HG02943 (cell line): ENCODE results near the gene SLC12A8.

ENCODE experiments used
- ATAC-seq: cut with Tn5 transposase; IDR thresholded peaks from one replicate; pipeline ENCODE4 v1.9.1; 2021; ENCODE audit warnings: mild to moderate bottlenecking, low read depth, moderate library complexity; ENCODE audit not compliant: unreplicated experiment

Gene SLC12A8

DNA sequence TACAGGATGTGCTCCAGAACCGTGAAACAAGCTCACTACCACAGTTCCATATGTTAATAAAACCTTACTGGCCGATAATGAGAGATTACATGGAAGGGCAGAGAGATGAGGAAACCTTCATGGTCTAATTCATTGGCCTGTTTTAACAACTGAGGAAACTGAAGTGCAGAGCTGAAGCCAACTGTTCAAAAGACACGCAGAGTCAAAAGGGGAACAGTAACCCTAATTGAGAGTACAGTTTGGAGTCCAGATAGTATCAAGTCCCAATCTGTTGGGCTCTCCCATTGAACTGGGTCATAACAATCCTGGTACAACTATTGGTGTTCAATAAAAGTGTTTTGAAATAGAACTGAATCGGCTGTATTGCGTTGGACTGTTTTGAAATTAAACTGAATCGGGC is 69.6 kb downstream of the SLC12A8 start:
- ATAC-seq = no peak

DNA sequence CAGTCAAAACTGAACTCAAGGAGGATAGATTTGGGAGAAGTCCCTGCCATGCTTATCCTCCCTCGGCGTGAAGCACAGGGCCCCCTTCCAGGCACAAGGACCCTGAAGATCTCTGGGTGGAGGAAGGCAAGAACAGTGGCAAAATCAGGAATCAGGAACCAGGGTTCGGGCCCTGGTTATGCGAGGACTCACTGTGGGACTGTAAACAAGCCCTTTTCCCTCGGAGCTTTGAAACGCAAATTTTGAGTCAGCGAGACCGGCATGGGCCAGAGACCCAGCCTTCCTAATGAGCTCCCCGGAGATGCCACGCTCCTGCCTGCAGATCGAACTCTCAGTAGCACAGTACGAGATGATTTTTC is 70.1 kb downstream of the SLC12A8 start:
- no peak for ATAC-seq

DNA sequence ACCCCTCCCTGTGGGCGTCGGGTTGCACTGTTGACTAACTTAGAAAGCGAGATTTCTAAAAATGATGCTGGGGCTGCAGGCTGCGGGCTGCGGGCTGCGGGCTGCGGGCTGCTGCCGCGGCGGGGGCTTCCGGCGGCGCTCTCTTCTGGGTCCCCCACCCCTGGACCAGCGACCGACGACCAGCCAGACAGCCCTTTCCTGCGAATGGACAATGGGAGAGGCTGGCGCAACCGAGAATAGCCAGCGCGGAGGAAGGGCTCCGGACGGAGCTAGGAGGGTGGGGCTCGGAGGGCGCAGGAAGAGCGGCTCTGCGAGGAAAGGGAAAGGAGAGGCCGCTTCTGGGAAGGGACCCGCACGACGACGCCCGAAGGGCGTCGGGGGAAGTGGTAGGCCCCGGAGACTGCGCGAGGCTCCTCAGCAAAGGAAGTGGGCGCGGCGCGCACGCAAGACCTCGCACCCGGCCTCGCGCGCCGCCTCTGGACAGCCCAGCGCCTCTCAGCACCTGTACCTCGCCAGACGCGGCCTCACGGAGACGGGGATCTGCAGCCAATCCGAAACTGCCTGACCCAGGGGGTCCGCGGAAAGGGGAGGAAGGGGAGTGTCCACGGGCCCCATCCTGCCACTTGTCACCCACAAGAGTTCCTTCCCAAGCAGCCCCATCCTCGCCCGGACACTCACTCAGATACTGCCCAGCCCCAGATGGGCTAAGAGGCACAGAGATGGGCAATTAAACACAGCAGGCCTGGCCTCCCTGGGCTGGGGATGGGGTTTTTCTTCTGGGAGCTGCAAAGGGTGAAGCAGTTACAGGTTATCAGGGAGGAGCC is 70.7 kb downstream of the SLC12A8 start:
- ATAC-seq = peak; percentile 62

DNA sequence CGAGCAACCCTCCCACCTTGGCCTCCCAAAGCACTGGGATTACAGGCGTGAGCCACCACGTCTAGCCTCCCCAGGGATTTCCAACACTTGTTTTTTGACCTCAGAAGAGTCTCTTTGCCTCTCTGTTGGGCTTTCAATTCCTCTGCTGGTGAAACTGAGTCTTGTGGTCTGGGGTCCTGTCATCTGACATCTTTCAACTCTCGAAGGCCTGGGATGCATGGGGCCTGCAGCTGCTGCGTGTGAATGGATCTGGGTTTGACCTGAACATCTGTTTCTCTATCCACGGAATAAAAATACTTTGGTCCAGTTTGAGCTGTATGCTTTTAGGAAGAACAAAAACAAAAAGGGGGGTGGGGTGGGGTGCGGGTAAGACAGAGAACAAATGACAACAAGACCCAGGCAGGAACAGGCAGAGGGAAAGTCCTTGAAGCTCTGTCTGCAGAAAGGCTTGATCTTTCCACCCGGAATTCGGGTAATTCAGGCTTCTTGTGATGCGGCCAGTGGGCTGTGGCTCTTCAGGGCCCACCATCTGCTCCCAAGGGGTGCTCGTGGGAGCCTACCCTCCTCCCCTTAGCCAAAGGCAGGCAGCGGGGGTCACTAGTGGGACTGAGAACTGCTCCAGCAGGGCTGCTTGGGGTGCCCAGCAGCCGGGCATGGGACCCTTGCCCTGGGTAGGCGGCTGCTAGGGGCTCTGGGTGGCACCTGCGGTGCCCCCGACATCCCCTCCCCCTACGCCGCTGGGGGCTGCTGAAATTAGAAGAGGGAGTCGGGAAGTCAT is 71.5 kb downstream of the SLC12A8 start:
- peak; percentile 11 for ATAC-seq

DNA sequence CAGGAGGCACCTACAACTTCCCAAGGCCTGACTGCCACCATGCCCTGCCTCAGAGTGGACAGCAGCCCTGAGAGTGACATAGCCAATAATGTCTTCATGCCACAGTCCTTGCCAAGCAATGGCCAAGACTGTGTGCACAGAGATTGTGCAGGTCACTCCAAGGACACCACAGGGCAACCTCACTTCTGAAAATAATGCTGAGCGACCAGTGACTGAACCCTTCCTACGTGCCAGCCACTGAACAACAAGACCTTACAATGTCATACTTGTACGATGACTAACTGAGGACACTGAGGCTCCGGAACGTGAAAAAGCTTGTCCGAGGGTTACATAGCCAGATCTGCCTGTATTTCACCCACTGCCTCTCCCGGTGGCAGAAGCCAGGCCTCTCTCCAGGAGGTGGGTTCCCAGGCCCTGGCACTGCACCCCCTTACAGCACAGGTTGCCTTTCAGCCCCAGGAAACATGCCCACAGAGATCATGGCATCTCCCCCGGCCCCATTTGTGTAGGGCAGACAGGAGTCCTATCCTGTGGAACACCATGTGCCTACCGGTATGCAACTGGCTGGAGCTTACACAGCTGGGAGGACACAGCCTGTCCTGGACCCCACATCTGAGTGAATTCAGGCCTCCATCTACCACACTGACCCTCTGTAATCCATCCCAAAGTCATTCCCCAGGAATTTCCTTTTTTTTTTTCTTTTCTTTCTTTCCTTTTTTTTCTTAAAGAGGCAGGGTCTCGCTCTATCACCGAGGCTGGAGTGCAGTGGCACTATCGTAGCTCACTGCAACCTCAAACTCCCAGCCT is 72.3 kb downstream of the SLC12A8 start:
- no peak for ATAC-seq

DNA sequence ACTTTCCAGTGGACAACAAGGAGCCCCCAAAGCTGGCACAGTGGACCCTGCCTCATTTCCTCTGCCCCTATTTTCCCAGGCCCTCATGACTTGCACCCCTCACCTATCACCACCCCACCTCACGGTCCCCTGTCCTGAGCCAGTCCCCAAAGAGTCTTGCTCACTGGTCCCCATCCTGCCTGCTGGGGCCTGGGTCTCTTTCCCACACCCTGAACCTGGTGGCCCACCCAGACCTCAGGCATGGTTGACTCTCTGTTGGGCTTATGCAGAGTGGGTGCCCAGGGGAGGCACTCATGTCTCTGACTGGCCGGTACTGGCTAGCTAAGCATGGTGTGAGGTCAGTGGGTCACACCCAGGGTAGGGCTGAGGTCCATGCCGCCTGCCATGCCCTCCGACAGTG is 73.2 kb downstream of the SLC12A8 start:
- no peak for ATAC-seq

DNA sequence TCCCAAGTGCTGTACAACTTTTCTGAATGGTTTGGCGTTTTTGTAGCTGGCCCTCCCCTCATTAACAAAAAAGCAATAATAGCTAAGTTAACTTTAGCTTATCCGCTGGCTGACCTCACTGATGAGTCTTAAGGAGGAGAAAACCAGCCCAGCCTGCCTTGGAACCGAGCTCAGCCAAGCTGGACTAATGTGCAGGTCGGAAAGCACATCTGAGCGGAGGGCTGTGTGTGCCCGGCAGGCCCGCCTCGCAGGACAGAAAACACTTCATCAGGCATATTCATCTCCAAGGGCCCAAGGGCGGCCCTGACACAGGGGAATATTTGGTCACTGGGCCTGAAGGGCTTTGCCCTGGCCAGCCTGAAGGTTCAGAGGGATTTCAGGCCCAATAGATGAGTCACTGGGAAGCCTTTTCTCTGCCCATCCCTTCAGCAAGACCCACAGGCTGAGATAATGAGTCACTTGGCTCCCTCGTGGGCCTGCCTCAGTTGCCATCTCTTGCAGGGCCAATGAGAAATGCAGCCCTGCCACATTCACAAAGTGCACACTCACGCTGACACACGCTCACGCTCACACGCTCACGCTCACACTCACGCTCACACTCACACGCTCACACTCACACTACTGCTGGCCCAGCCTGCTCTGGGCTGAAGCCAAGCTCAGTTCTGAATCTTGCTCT is 75.1 kb downstream of the SLC12A8 start:
- ATAC-seq = no peak

DNA sequence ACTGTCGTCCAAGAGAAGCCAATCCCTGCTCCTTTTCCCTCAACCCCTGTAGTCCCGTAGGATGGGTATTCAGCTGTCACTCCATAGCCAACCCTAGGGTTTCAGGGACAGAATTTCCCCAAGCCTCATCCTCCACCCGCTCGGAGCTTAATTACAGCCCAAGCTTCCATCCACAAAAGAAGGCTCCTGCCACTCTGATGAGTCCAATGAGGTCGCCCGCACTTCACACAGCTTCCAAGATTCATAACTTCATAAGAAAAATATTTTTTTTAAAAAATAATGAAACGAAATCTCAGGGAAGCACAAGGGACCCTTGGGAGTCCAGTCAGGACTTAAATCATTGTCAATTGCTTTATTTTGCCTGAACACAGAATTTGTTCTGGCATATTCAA is 75.6 kb downstream of the SLC12A8 start:
- ATAC-seq = no peak

DNA sequence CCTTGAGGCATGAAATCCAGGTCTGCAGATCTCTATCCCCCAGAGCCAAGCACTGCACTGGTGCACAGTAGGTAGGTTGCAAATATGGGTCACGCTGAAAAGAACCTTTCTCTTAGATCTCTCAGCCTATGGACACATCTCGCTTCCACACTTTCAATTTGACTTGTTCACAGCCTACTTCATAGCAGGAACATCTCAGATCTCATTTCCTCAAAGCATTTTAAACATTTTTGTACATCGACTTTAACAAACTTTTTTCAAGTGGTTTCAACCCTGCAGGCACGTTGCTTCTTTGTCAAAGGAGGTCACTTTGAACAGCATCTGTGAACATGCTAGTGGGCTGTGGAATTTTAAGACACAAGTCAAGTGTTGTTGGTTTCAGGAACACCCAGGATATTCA is 76.0 kb downstream of the SLC12A8 start:
- ATAC-seq = no peak

DNA sequence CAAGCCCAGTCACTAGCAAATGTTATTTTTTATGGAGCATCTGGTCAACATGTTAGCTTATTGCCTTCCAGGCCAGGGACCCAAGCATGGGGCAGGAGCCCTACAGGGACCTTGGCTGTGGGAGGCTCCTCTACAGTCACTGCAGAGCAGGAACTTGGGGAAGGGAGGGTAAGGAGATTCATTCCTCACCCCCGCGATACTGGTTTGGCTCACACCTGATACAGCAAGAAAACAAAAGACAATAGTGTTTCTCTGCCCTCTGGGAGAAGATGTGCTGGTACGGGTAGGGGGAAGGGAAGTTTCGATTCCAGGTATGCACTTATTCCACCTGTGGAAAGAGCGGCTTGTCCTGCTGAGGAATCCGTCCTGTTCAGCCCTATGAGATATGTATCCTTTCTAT is 77.6 kb downstream of the SLC12A8 start:
- ATAC-seq = no peak

DNA sequence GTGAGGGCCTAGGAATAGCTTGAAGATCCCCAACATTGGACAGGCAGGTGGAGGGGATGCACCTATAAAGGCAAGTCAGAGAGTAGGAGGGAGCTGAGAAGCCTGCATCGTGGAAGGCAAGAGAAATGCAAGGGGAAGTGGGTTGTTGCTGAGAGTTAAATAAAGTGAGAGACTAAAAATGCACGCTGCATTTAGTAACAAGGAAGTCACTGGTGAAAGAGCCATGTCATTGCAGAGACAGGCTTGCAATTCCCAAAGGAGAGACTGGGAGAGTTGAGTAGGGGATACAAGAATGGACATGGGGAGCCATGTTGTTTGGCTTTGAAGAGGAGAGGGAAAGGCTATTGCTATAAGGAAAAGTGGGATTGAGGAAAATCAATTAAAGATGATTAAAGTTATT is 79.7 kb downstream of the SLC12A8 start:
- no peak for ATAC-seq

DNA sequence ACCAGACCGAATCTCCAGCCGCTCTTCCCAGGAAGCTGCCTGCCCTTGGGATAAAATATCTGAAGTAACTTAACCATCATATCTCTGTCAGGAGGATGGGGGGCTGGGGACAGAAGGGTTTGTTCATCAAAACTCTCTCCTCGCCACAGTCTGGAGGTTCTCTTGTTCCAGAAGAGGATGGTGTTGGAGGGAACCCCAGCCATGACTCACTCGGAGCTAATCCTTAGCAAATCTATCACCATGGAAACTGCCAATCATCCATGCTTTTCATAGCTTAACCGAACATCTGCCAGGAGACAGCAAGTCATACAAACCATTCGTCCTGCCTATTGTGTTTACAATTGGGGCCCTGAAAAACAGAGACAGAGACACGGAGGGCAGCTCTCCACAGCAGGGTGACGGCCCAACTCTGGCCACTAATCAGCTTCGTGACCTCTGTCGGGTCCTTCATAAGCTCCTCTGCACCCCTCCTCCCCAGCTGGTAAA is 83.0 kb downstream of the SLC12A8 start:
- no peak for ATAC-seq

DNA sequence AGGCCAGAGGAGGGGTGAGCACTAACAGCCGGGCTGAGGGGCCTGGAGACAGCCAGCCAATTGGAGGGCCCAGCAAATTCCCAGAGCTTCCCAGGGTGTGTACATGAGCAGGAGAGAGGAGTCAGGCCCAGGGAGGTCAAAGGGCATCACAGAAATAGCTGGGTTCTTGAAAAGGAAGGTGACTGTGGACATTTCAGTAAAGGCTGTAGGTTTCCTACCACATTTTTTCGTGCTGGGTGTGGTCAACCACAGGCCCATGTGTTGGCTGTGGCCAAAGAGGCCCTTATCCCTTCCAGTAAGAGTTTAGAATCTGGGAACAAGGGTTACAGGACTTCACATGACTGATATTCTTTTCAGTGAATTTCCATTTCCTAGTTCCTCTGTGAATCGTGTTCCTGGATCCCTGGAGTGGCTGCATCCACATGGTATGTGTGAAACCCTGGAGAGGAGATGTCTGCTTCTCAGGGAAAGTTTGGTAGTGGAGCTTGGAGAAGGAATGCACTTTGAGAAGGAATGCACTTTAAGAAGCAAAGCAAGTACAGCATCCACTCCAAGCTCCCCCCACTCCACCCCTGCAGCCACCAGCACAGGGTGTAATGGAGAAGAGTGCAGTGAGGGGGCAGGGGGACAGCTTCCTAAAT is 83.6 kb downstream of the SLC12A8 start:
- ATAC-seq = no peak

DNA sequence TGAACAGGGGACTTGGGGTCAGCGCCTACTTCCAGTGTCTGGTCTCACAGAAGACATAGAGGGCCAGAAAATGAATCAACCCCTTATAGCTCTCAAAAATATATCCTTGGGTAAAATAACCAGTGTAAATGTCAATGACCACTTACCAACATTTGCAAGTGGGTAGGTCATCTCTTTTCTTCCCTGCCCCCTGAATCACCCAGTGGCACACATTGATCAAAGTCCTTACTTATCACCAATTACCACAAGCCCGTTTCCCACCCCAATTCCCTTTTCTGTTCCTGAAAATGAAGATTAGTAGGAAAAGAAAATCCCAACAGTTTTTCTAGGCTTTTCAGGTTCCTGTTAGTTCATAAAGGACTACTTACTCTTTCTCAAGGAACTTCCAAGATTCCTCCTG is 86.2 kb downstream of the SLC12A8 start:
- ATAC-seq = no peak

DNA sequence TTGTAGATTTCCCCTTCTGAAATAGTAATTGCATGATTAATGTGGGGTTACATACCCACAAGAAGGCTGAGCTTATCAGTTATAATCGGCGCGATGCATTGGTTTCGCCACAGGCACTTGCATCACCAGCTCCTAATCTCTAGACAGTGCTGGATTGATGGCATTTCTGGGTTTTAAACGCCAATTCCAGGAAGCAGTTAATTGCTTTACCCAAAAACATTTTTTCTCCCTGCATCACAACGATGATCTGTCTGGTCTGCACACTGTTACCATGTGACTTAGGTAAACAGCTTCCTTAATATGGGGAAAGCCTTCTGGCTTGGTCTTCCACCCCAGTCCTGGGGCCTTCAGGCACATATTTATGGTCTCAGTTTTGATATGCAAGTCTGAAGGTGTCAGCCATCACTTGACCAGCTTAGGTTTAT is 86.7 kb downstream of the SLC12A8 start:
- no peak for ATAC-seq

DNA sequence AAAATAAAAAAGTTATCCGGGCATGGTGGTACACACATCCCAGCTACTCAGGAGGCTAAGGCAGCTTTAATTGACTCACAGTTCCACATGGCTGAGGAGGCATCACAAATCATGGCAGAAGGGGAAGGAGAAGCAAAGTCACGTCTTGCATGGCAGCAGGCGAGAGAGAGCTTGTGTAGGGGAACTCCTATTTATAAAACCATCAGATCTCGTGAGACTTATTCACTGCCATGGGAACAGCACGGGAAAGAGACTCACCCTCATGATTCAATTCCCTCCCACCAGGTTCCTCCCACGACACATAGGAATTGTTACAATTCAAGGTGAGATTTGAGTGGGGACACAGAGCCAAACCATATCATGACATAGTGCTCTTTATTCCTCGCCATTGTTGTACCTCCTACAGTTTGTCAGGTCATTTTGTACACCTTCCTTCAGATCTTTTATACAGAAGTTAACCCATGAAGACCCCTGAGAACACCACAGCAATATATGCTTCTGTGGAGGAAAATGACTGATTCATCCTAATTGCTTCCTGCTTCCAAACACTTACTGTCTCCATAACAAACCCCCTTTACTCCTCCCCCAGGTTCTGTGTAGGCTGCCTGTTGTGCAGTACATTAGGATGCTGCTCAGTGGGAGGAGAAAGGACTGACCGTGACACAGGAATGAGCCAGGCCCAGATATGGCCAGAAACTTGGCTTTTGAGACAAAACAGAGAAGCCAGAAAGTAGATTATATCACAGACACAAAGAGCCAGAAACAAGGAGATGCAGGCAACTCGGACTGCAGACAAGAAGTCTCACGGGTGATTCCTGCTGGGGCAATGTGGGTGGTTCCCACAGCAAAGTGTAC is 88.9 kb downstream of the SLC12A8 start:
- ATAC-seq = no peak

DNA sequence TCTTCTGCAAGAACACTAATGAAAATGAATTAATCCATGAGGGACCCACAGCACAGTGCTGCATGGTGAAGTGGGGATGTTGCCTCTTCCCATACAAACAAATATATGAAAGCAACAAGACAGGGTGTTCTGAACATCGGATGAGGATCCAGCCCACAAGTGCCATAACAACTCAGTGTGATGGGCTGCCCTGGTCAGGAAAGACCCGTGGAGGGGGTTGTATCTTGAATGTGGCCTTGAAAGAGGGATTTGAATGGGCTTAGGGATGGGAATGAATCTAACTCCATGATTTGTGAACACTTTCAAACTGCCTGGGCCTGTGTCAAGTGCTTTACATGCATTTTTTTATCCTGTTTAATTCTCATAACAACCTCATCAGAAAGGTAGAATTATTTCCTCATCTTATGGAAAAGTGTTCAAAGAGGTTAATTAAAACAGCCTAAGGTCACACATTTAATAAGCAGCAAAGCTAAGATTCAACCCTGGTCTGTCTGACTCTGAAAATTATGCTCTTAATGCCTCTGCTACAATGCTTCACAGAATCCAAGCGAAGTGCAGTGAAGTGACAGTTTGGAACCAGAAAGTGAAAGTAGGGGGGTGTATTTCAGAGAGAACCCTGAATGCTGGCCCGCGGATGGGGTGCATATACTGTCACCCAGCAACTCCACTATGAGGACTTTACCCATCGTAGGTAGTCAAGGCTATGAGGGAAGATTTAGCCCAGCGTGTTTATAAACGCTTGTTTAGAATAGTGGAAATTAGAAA is 91.1 kb downstream of the SLC12A8 start:
- ATAC-seq = no peak

DNA sequence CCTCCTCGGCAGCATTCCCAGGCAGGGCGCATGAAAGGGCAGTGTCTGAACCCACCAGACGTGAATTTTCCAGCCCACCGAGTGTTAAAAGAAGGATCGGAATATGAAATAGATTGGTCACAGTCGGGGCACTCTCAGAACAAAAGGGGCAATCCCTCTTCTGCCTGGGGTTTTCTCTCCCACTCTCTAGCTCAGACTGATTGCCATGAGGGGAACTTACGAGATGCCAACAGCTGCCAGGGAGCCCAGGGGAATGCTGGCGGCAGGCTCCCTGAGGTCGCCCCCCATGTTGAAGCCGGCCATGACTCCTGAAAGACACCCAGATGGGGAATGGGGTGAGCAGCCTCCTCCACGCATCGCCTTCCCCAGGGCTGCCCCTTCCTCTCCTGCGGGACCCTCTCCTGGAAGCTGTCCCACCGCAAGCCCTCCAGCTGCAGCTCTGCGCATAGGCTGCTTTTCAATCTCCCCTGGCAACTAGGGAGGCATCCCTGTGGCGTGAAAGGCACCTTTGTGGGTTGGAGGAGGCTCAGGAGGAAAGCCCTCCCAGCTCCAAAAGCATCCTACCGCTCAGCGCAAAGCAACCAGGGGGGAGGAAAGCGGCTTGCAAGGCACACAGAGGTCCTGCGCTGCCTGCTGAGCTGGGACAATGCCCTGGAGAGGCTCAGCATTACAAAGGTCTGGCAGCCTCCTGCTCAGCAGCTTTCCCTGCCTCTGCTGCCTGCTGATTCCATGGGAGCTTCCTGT is 92.0 kb downstream of the SLC12A8 start:
- ATAC-seq = no peak
